ENCODE results near the gene HABP4.
"Not testable (repeated sequence)": the region's sequence is repeated elsewhere in the genome, so short reads cannot be mapped to it uniquely, and the experiment has no call there.

The HABP4 gene

GRCh38 chr9:96499257-96499656, 49.3 kb downstream of the HABP4 start:
- no peak for DNase-seq (ENCODE audit: low read depth)

GRCh38 chr9:96500696-96501632, 51.0 kb downstream of the HABP4 start:
- DNase-seq (ENCODE audit: low read depth) = no peak

GRCh38 chr9:96501633-96502538, 51.9 kb downstream of the HABP4 start:
- DNase-seq (ENCODE audit: low read depth) = no peak

- DNase-seq (ENCODE audit: low read depth) = no peak
Observed at GRCh38 chr9:96502539-96503373, 52.8 kb downstream of the HABP4 start.

GRCh38 chr9:96503374-96503748, 53.4 kb downstream of the HABP4 start:
- not testable (repeated sequence) for DNase-seq (ENCODE audit: low read depth)

GRCh38 chr9:96503918-96504317, 53.9 kb downstream of the HABP4 start:
- DNase-seq (ENCODE audit: low read depth) = no peak

GRCh38 chr9:96505316-96505991, 55.5 kb downstream of the HABP4 start:
- DNase-seq (ENCODE audit: low read depth) = no peak

GRCh38 chr9:96508227-96508940, 58.4 kb downstream of the HABP4 start:
- DNase-seq (ENCODE audit: low read depth) = no peak

GRCh38 chr9:96509026-96509425, 59.1 kb downstream of the HABP4 start:
- DNase-seq (ENCODE audit: low read depth) = no peak

- no peak for DNase-seq (ENCODE audit: low read depth)
Observed at GRCh38 chr9:96509848-96510247, 59.9 kb downstream of the HABP4 start.

GRCh38 chr9:96510258-96510657, 60.3 kb downstream of the HABP4 start:
- DNase-seq (ENCODE audit: low read depth) = no peak

- no peak for DNase-seq (ENCODE audit: low read depth)
Observed at GRCh38 chr9:96512240-96512639, 62.3 kb downstream of the HABP4 start.

GRCh38 chr9:96513622-96514021, 63.7 kb downstream of the HABP4 start:
- no peak for DNase-seq (ENCODE audit: low read depth)

- no peak for DNase-seq (ENCODE audit: low read depth)
Observed at GRCh38 chr9:96514108-96514799, 64.3 kb downstream of the HABP4 start.

- no peak for DNase-seq (ENCODE audit: low read depth)
Observed at GRCh38 chr9:96514800-96515158, 64.8 kb downstream of the HABP4 start.

- DNase-seq (ENCODE audit: low read depth) = no peak
Observed at GRCh38 chr9:96515621-96516470, 65.9 kb downstream of the HABP4 start.

GRCh38 chr9:96519095-96519494, 69.1 kb downstream of the HABP4 start:
- DNase-seq (ENCODE audit: low read depth) = no peak

GRCh38 chr9:96519787-96520186, 69.8 kb downstream of the HABP4 start:
- no peak for DNase-seq (ENCODE audit: low read depth)

GRCh38 chr9:96522366-96522765, 72.4 kb downstream of the HABP4 start:
- no peak for DNase-seq (ENCODE audit: low read depth)
